Fibroblast of villous mesenchyme (primary cell): ENCODE results near the gene IL4R. TPM values are rescaled to one million over a fixed set of nuclear protein-coding genes. Genes with fewer than 3 reads are reported as not detected.
A peak's percentile ranks its signal among the peaks of the same experiment; 100 is the strongest.

Source experiments
- DNase-seq: peaks from one replicate; pipeline ENCODE4 v3.0.0-alpha.2; 2010; ENCODE audit warnings: low read depth
- H3K4me3 ChIP-seq: 2 replicates; pipeline ENCODE4 v1.5.1; 2011; ENCODE audit warnings: low read depth, mild to moderate bottlenecking, low read length
- CTCF ChIP-seq: IDR thresholded peaks from 2 replicates; pipeline ENCODE4 v1.5.1; 2012; ENCODE audit warnings: low read depth, mild to moderate bottlenecking, low read length; ENCODE audit not compliant: insufficient read depth
- total RNA-seq: library from RNA; depleted of rRNA; stranded (reverse); fragments of >200 nt; gene quantifications from 2 replicates; pipeline ENCODE4 v1.2.3, GENCODE V29; 2012

Gene IL4R
- total RNA-seq, 1 donor = 25.0 TPM

GRCh38 chr16:27399969-27400368 lies 86.2 kb downstream of the IL4R start:
- DNase-seq = no peak
- no peak overlapping the region for H3K4me3 ChIP-seq
- TF ChIP-seq CTCF = no peak

GRCh38 chr16:27400751-27401620 lies 87.2 kb downstream of the IL4R start:
- H3K4me3 ChIP-seq = no peak overlapping the region
- peak; percentile 13 for DNase-seq
- no peak for TF ChIP-seq CTCF

GRCh38 chr16:27401768-27402568 lies 88.2 kb downstream of the IL4R start, which contains the start of gene IL21R:
TSS of gene IL21R (plus strand) at chr16:27402174. CDS start at chr16:27430072, 27,898 bp downstream.
- TF ChIP-seq CTCF = no peak
- H3K4me3 ChIP-seq = no peak within 1 kb of the TSS
- DNase-seq = no peak

- H3K4me3 ChIP-seq = no peak overlapping the region
- TF ChIP-seq CTCF = no peak
- DNase-seq = no peak
Measured at GRCh38 chr16:27402569-27402963, 88.8 kb downstream of the IL4R start.

- no peak for TF ChIP-seq CTCF
- DNase-seq = no peak
- no peak overlapping the region for H3K4me3 ChIP-seq
Measured at GRCh38 chr16:27402964-27403600, 89.3 kb downstream of the IL4R start.

GRCh38 chr16:27403601-27403992 lies 89.8 kb downstream of the IL4R start:
- DNase-seq = no peak

More at GRCh38 chr16:27403601-27403992, 89.8 kb downstream of the IL4R start:
- no peak for TF ChIP-seq CTCF
- H3K4me3 ChIP-seq = no peak overlapping the region
